Mesenchymal stem cell (in vitro differentiated cells and primary cell): ENCODE data around the gene RIT1.

Experiments
- DNase-seq: peaks from one replicate; pipeline ENCODE4 v3.0.0-alpha.2; 2013
- H2AFZ ChIP-seq: one replicate; pipeline ENCODE4 v1.6.1; 2013; ENCODE audit warnings: low read depth, mild to moderate bottlenecking, control low read depth, inconsistent platforms, low read length, moderate library complexity
- H2AK5ac ChIP-seq: 2 replicates; pipeline ENCODE4 v1.6.1; 2013; ENCODE audit warnings: low read length, moderate library complexity, mild to moderate bottlenecking, inconsistent platforms; ENCODE audit not compliant: severe bottlenecking
- H2BK120ac ChIP-seq: one replicate; pipeline ENCODE4 v1.6.1; 2013; ENCODE audit warnings: low read depth, mild to moderate bottlenecking, inconsistent platforms, low read length, moderate library complexity
- H2BK12ac ChIP-seq, 2 experiments: one replicate each; pipeline ENCODE4 v1.6.1; 2013; ENCODE audit warnings: inconsistent platforms in 2 of 2, low read length in 2 of 2, mild to moderate bottlenecking in 2 of 2, moderate library complexity in 2 of 2, control low read depth in 1 of 2
- H2BK15ac ChIP-seq: one replicate; pipeline ENCODE4 v1.6.1; 2013; ENCODE audit warnings: mild to moderate bottlenecking, low read depth, inconsistent platforms; ENCODE audit not compliant: poor library complexity, severe bottlenecking
- H2BK5ac ChIP-seq: 2 replicates; pipeline ENCODE4 v1.6.1; 2013; ENCODE audit warnings: low read depth, mild to moderate bottlenecking, low read length, control low read depth, inconsistent platforms; ENCODE audit not compliant: poor library complexity, severe bottlenecking
- H3K14ac ChIP-seq, 2 experiments: one replicate each; pipeline ENCODE4 v1.6.1; 2013; ENCODE audit warnings: inconsistent platforms in 2 of 2, low read length in 2 of 2, control low read depth in 1 of 2, mild to moderate bottlenecking in 1 of 2, moderate library complexity in 1 of 2
- H3K18ac ChIP-seq, 2 experiments: one replicate each; pipeline ENCODE4 v1.6.1; 2013; ENCODE audit warnings: inconsistent platforms in 2 of 2, low read length in 2 of 2, control low read depth in 1 of 2, low read depth in 1 of 2, mild to moderate bottlenecking in 1 of 2
- H3K23ac ChIP-seq, 2 experiments: one replicate each; pipeline ENCODE4 v1.6.1; 2013; ENCODE audit warnings: inconsistent platforms in 2 of 2, low read length in 2 of 2, mild to moderate bottlenecking in 2 of 2, moderate library complexity in 2 of 2, control low read depth in 1 of 2
- H3K27ac ChIP-seq: 2 replicates; pipeline ENCODE4 v1.5.1; 2013; ENCODE audit warnings: mild to moderate bottlenecking, moderate library complexity, low read length, control low read depth, inconsistent platforms; ENCODE audit not compliant: poor library complexity, severe bottlenecking
- H3K27me3 ChIP-seq, 2 experiments: 2 replicates each; pipeline versions ENCODE4 v1.6.1 to v1.7.0; 2013; ENCODE audit warnings: low read length in 2 of 2, mild to moderate bottlenecking in 2 of 2, moderate library complexity in 2 of 2, control low read depth in 1 of 2, inconsistent platforms in 1 of 2; ENCODE audit not compliant: control insufficient read depth in 1 of 2, insufficient read depth in 1 of 2
- H3K36me3 ChIP-seq, 2 experiments: 2 replicates each; pipeline versions ENCODE4 v1.6.1 to v1.7.0; 2013; ENCODE audit warnings: low read length in 2 of 2, control low read depth in 1 of 2, inconsistent platforms in 1 of 2, low read depth in 1 of 2, mild to moderate bottlenecking in 1 of 2; ENCODE audit not compliant: insufficient read depth in 2 of 2, control insufficient read depth in 1 of 2
- H3K4ac ChIP-seq, 2 experiments: one replicate each; pipeline ENCODE4 v1.6.1; 2013; ENCODE audit warnings: inconsistent platforms in 2 of 2, low read length in 2 of 2, mild to moderate bottlenecking in 2 of 2, moderate library complexity in 2 of 2, control low read depth in 1 of 2, low read depth in 1 of 2
- H3K4me1 ChIP-seq: 2 replicates; pipeline ENCODE4 v1.6.1; 2013; ENCODE audit warnings: low read depth, low read length, control low read depth; ENCODE audit not compliant: control insufficient read depth, insufficient read depth
- H3K4me2 ChIP-seq: 2 replicates; pipeline ENCODE4 v1.6.1; 2013; ENCODE audit warnings: low read length, mild to moderate bottlenecking, inconsistent platforms; ENCODE audit not compliant: poor library complexity, severe bottlenecking
- H3K4me3 ChIP-seq, 2 experiments: 2 replicates each; pipeline versions ENCODE4 v1.5.1 to v1.7.0; 2013; ENCODE audit warnings: low read length in 2 of 2, mild to moderate bottlenecking in 2 of 2, control low read depth in 1 of 2, low read depth in 1 of 2; ENCODE audit not compliant: insufficient read depth in 1 of 2
- H3K79me1 ChIP-seq: replicated peaks from 2 replicates; pipeline ENCODE4 v1.6.1; 2013; ENCODE audit warnings: mild to moderate bottlenecking, control low read depth, low read length, inconsistent platforms; ENCODE audit not compliant: poor library complexity, severe bottlenecking
- H3K9ac ChIP-seq: 2 replicates; pipeline ENCODE4 v1.7.0; 2013; ENCODE audit warnings: mild to moderate bottlenecking, low read length, moderate library complexity
- H3K9me3 ChIP-seq: 2 replicates; pipeline ENCODE4 v1.7.0; 2013; ENCODE audit warnings: mild to moderate bottlenecking, low read length; ENCODE audit not compliant: control insufficient read depth
- H4K8ac ChIP-seq: one replicate; pipeline ENCODE4 v1.6.1; 2013; ENCODE audit warnings: inconsistent platforms, mild to moderate bottlenecking, low read length, moderate library complexity
- H4K91ac ChIP-seq: one replicate; pipeline ENCODE4 v1.6.1; 2013; ENCODE audit warnings: mild to moderate bottlenecking, low read length, inconsistent platforms
- WGBS: methylation state at CpG from one replicate; pipeline ENCODE4 v1.1.7; 2013; ENCODE audit warnings: mixed read lengths; 5-methylcytosine and 5-hydroxymethylcytosine counted together

RIT1 gene

DNA sequence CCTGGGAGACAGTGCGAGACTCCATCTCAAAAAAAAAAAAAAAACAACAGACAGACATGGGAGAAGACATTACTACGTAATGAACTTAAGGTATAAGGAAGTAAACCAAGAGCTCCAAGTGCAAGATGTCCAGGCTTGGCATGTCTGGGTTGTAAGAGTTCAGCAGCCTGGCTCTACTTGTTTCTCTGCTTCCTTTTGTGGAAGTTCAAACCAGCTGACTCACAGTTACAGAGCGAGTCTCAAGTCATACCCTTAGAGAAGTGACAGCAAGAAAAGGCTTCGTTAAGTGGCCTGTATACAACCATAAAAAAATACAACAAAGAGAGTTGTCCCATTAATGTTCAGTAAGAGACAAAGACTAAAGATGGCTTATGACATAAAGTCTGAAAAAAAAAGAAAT lies 1.3 kb downstream of the RIT1 start:
- H3K4me3 ChIP-seq: peak overlapping the region in 1 of 2 experiments; percentile 97
- no peak overlapping the region for H2AFZ ChIP-seq
- peak overlapping the region in 1 of 2 experiments; percentile 41 for H3K4ac ChIP-seq
- H3K18ac ChIP-seq: no peak overlapping the region
- H3K27me3 ChIP-seq: no peaks in the 10 kb centered on the region
- peaks cover 12% of the 10 kb centered on the region for H3K79me1 ChIP-seq
- H3K4me2 ChIP-seq: no peak overlapping the region
- H4K91ac ChIP-seq: no peak overlapping the region
- H4K8ac ChIP-seq: no peak overlapping the region
- no peak overlapping the region for H2BK120ac ChIP-seq
- H3K9me3 ChIP-seq: no peaks in the 10 kb centered on the region
- H3K36me3 ChIP-seq: peaks cover 34 to 79% of the 10 kb centered on the region in 2 experiments
- no peak overlapping the region for H2BK12ac ChIP-seq
- H3K4me1 ChIP-seq: peaks cover 2% of the 10 kb centered on the region
- no peak overlapping the region for H3K14ac ChIP-seq
- DNase-seq: peak; percentile 78
- WGBS: 36% methylated on average over 2 of the region's 4 CpGs
- H3K9ac ChIP-seq: peak overlapping the region; percentile 99
- no peak overlapping the region for H2AK5ac ChIP-seq
- H3K27ac ChIP-seq: peak overlapping the region; percentile 10
- no peak overlapping the region for H2BK5ac ChIP-seq
- H2BK15ac ChIP-seq: no peak overlapping the region
- H3K23ac ChIP-seq: no peak overlapping the region

DNA sequence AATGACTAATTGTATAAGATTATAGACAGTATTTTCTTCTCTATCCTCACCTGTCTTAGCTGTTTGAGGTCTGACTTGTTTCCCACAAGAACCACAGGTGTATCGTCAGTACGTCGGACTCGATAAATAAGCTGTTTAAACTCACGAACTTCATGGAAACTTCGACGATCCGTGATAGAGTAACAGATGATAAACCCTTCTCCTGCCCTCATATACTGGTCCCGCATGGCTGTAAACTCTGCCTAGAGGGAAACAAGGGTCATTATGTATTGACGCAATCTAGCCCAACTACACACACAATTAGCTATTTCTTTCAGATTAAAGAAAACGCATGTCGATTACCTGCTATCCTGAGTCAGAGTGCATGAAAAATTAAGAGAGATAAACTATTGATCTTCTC lies 6.9 kb downstream of the RIT1 start:
- Histone ChIP-seq H3K36me3 (peaks cover 54 to 91% of the 10 kb centered on the region in 2 experiments), H3K23ac (no peak overlapping the region), H3K9ac (no peak overlapping the region), H3K4me2 (no peak overlapping the region), H3K4me1 (no peaks in the 10 kb centered on the region), H2BK5ac (no peak overlapping the region), H4K8ac (no peak overlapping the region), H2BK15ac (no peak overlapping the region), H4K91ac (no peak overlapping the region), H3K27me3 (no peaks in the 10 kb centered on the region), H3K18ac (no peak overlapping the region), H2BK120ac (no peak overlapping the region), H3K4ac (no peak overlapping the region), H3K14ac (no peak overlapping the region), H3K9me3 (no peaks in the 10 kb centered on the region), H2AK5ac (no peak overlapping the region), H2BK12ac (no peak overlapping the region), H3K27ac (no peak overlapping the region), H3K79me1 (peaks cover 26% of the 10 kb centered on the region), H3K4me3 (no peak overlapping the region), H2AFZ (no peak overlapping the region)
- DNase-seq: no peak
- WGBS: 93% methylated on average over 12 of the region's 12 CpGs

DNA sequence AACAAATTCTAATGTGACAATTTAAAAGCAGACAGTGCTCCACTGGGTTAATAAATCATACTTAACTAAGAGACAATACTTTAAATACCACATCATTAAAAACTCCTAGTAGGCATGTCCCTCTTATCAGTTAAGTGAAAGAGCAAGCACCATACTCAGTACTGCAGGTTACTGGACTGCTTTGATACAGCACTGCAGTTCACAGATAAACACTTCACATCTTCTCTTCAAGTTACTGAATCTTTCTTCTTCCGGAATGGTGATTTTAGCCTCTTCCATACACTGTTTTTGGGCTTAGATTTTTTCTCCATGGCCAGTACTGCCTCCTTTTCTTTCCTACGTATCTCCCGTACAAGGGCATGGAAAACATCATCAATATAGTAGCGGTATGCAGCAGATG lies 11.0 kb downstream of the RIT1 start:
- no peak overlapping the region for H3K23ac ChIP-seq
- H3K27me3 ChIP-seq: no peaks in the 10 kb centered on the region
- 93% methylated on average over 4 of the region's 4 CpGs for WGBS
- H3K79me1 ChIP-seq: peaks cover 21% of the 10 kb centered on the region
- H3K27ac ChIP-seq: no peak overlapping the region
- no peak overlapping the region for H2AFZ ChIP-seq
- no peak overlapping the region for H3K18ac ChIP-seq
- H4K91ac ChIP-seq: no peak overlapping the region
- H4K8ac ChIP-seq: no peak overlapping the region
- no peak overlapping the region for H2BK120ac ChIP-seq
- H3K4me3 ChIP-seq: no peak overlapping the region
- H2AK5ac ChIP-seq: no peak overlapping the region
- DNase-seq: no peak
- H2BK15ac ChIP-seq: no peak overlapping the region
- H3K4me1 ChIP-seq: no peaks in the 10 kb centered on the region
- H3K4ac ChIP-seq: no peak overlapping the region
- H2BK5ac ChIP-seq: no peak overlapping the region
- H3K9me3 ChIP-seq: no peaks in the 10 kb centered on the region
- H3K9ac ChIP-seq: no peak overlapping the region
- no peak overlapping the region for H3K14ac ChIP-seq
- H3K36me3 ChIP-seq: peaks cover 44 to 85% of the 10 kb centered on the region in 2 experiments
- H2BK12ac ChIP-seq: no peak overlapping the region
- no peak overlapping the region for H3K4me2 ChIP-seq

DNA sequence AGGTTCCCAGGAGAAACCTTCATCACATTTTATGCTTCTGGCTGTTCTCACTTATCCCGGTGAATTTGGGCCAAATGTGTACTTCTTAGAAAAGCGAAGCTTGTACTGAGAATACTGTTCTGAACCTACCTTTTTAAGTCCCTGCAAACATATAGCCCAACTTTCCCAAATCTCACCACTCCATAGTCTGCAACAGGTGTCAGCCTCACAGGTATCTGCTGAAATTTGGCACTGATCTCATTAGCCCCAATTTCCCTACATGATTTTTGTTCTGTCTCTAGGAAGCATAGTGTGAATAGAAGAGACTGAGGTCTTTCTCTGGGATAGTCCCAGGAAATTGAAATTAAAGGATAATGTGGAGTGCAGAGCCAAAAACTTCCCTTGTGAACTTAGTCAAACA lies 11.5 kb downstream of the RIT1 start:
- H2AK5ac ChIP-seq: no peak overlapping the region
- H3K4me3 ChIP-seq: no peak overlapping the region
- no peak overlapping the region for H3K4ac ChIP-seq
- no peaks in the 10 kb centered on the region for H3K9me3 ChIP-seq
- no peak overlapping the region for H2BK120ac ChIP-seq
- no peaks in the 10 kb centered on the region for H3K27me3 ChIP-seq
- no peak overlapping the region for H3K23ac ChIP-seq
- H3K18ac ChIP-seq: no peak overlapping the region
- DNase-seq: no peak
- H3K4me2 ChIP-seq: no peak overlapping the region
- no peak overlapping the region for H4K8ac ChIP-seq
- no peak overlapping the region for H2BK5ac ChIP-seq
- H3K79me1 ChIP-seq: peaks cover 18% of the 10 kb centered on the region
- H3K27ac ChIP-seq: no peak overlapping the region
- no peak overlapping the region for H2BK15ac ChIP-seq
- no peak overlapping the region for H4K91ac ChIP-seq
- WGBS: 100% methylated on average over 2 of the region's 2 CpGs
- H3K14ac ChIP-seq: no peak overlapping the region
- H3K9ac ChIP-seq: no peak overlapping the region
- H3K4me1 ChIP-seq: no peaks in the 10 kb centered on the region
- H3K36me3 ChIP-seq: peaks cover 41 to 80% of the 10 kb centered on the region in 2 experiments
- no peak overlapping the region for H2AFZ ChIP-seq
- no peak overlapping the region for H2BK12ac ChIP-seq
